BE2C (cell line): ENCODE results near the gene DNMBP.

Experiments
- DNase-seq: peaks from one replicate; pipeline ENCODE4 v3.0.0-alpha.2; 2020
- H3K27me3 ChIP-seq: fragments of 250-450 bp; sonication (Bioruptor Pico); 2 replicates; pipeline ENCODE4 v1.5.1; 2020; ENCODE audit warnings: mild to moderate bottlenecking
- H3K36me3 ChIP-seq: fragments of 250-450 bp; sonication (Bioruptor Pico); 2 replicates; pipeline ENCODE4 v1.5.1; 2020; ENCODE audit warnings: mild to moderate bottlenecking
- H3K4me1 ChIP-seq: fragments of 250-450 bp; sonication (Bioruptor Pico); 2 replicates; pipeline ENCODE4 v1.5.1; 2020
- H3K4me3 ChIP-seq: 2 replicates; pipeline ENCODE4 v1.5.1; 2011; ENCODE audit warnings: low read depth, low read length
- H3K9me3 ChIP-seq: fragments of 250-450 bp; sonication (Bioruptor Pico); 2 replicates; pipeline ENCODE4 v1.5.1; 2020
- CTCF ChIP-seq: IDR thresholded peaks from 2 replicates; pipeline ENCODE4 v1.5.1; 2012; ENCODE audit warnings: mild to moderate bottlenecking, low read depth, low read length

DNMBP gene

GRCh38 chr10:100004805-100005510 is 4.8 kb downstream of the DNMBP start:
- Histone ChIP-seq H3K27me3 (no peaks in the 10 kb centered on the region), H3K4me1 (peaks cover 8% of the 10 kb centered on the region), H3K4me3 (no peak overlapping the region), H3K9me3 (no peaks in the 10 kb centered on the region), H3K36me3 (no peaks in the 10 kb centered on the region)
- DNase-seq: no peak
- no peak for TF ChIP-seq CTCF

GRCh38 chr10:100000109-100000644 is 9.6 kb downstream of the DNMBP start:
- no peak for DNase-seq
- no peaks in the 10 kb centered on the region for H3K36me3 ChIP-seq
- H3K9me3 ChIP-seq: no peaks in the 10 kb centered on the region
- H3K27me3 ChIP-seq: no peaks in the 10 kb centered on the region
- no peak overlapping the region for H3K4me3 ChIP-seq
- no peaks in the 10 kb centered on the region; the same call in 1 of the 2 replicates for H3K4me1 ChIP-seq
- no peak for TF ChIP-seq CTCF

- H3K36me3 ChIP-seq: no peaks in the 10 kb centered on the region
- H3K4me3 ChIP-seq: no peak overlapping the region
- no peaks in the 10 kb centered on the region; the same call in 1 of the 2 replicates for H3K4me1 ChIP-seq
- H3K9me3 ChIP-seq: no peaks in the 10 kb centered on the region
- no peak for TF ChIP-seq CTCF
- no peak for DNase-seq
- H3K27me3 ChIP-seq: no peaks in the 10 kb centered on the region
These were observed 10.2 kb downstream of the DNMBP start for GRCh38 chr10:99999319-100000108.

GRCh38 chr10:99998889-99999288 is 10.9 kb downstream of the DNMBP start:
- no peaks in the 10 kb centered on the region for H3K9me3 ChIP-seq
- no peak for TF ChIP-seq CTCF
- no peaks in the 10 kb centered on the region for H3K27me3 ChIP-seq
- H3K4me3 ChIP-seq: no peak overlapping the region
- DNase-seq: no peak
- no peaks in the 10 kb centered on the region for H3K4me1 ChIP-seq
- H3K36me3 ChIP-seq: no peaks in the 10 kb centered on the region

GRCh38 chr10:99996671-99997648 is 12.8 kb downstream of the DNMBP start:
- Histone ChIP-seq H3K4me1 (no peaks in the 10 kb centered on the region), H3K9me3 (no peaks in the 10 kb centered on the region), H3K36me3 (no peaks in the 10 kb centered on the region), H3K27me3 (no peaks in the 10 kb centered on the region), H3K4me3 (no peak overlapping the region)
- no peak for DNase-seq
- no peak for TF ChIP-seq CTCF
